GM19395 (cell line): ENCODE measurements around the gene ABCC3.

ENCODE experiments used
- ATAC-seq: cut with Tn5 transposase; IDR thresholded peaks from one replicate; pipeline ENCODE4 v1.9.1; 2021; ENCODE audit warnings: mild to moderate bottlenecking, moderate library complexity; ENCODE audit not compliant: unreplicated experiment

Gene ABCC3

GRCh38 chr17:50642722-50643656 lies 8.3 kb downstream of the ABCC3 start:
- no peak for ATAC-seq

- no peak for ATAC-seq
These were observed 11.3 kb downstream of the ABCC3 start for GRCh38 chr17:50645748-50646682.

- ATAC-seq, result no peak
These were observed 12.5 kb downstream of the ABCC3 start for GRCh38 chr17:50647187-50647586.

- no peak for ATAC-seq
These were observed 14.6 kb downstream of the ABCC3 start for GRCh38 chr17:50649042-50649908.

GRCh38 chr17:50651661-50652060 lies 17.0 kb downstream of the ABCC3 start:
- no peak for ATAC-seq

- ATAC-seq, result no peak
These were observed 19.1 kb downstream of the ABCC3 start for GRCh38 chr17:50653738-50654137.

GRCh38 chr17:50656509-50656908 lies 21.8 kb downstream of the ABCC3 start:
- ATAC-seq, result no peak

- ATAC-seq, result no peak
These were observed 22.4 kb downstream of the ABCC3 start for GRCh38 chr17:50657054-50657453.

- no peak for ATAC-seq
These were observed 22.9 kb downstream of the ABCC3 start for GRCh38 chr17:50657627-50658026.

GRCh38 chr17:50658616-50659015 lies 23.9 kb downstream of the ABCC3 start:
- ATAC-seq, result no peak

GRCh38 chr17:50659179-50659578 lies 24.5 kb downstream of the ABCC3 start:
- no peak for ATAC-seq

GRCh38 chr17:50660042-50660886 lies 25.6 kb downstream of the ABCC3 start:
- ATAC-seq, result no peak

GRCh38 chr17:50660887-50661345 lies 26.2 kb downstream of the ABCC3 start:
- no peak for ATAC-seq

GRCh38 chr17:50661348-50661747 lies 26.7 kb downstream of the ABCC3 start:
- ATAC-seq, result no peak

- ATAC-seq, result no peak
These were observed 27.2 kb downstream of the ABCC3 start for GRCh38 chr17:50661795-50662391.

GRCh38 chr17:50662632-50663225 lies 28.0 kb downstream of the ABCC3 start:
- ATAC-seq, result no peak

- ATAC-seq, result no peak
These were observed 29.2 kb downstream of the ABCC3 start for GRCh38 chr17:50663812-50664374.

GRCh38 chr17:50664788-50665458 lies 30.2 kb downstream of the ABCC3 start:
- ATAC-seq, result no peak
